KMS-11 (cell line): ENCODE measurements around the gene ATG10.
"Not testable (repeated sequence)": the region's sequence is repeated elsewhere in the genome, so short reads cannot be mapped to it uniquely, and the experiment has no call there.

Source experiments
- H2AFZ ChIP-seq: fragments of 200-600 bp; sonication (generic); 2 replicates; pipeline ENCODE4 v1.6.1; 2016; ENCODE audit warnings: antibody characterized with exemption, mixed run types, low read depth
- H3K27ac ChIP-seq: fragments of 200-600 bp; sonication (generic); 2 replicates; pipeline ENCODE4 v1.6.1; 2016; ENCODE audit warnings: mild to moderate bottlenecking, mixed run types
- H3K27me3 ChIP-seq: fragments of 200-600 bp; sonication (generic); 2 replicates; pipeline ENCODE4 v1.6.1; 2017; ENCODE audit warnings: mild to moderate bottlenecking, low read depth, mixed run types, moderate library complexity; ENCODE audit not compliant: insufficient read depth
- H3K36me3 ChIP-seq: fragments of 200-600 bp; sonication (generic); 2 replicates; pipeline ENCODE4 v1.6.1; 2017; ENCODE audit warnings: mild to moderate bottlenecking, mixed run types; ENCODE audit not compliant: insufficient read depth
- H3K4me1 ChIP-seq: fragments of 200-600 bp; sonication (generic); 2 replicates; pipeline ENCODE4 v1.6.1; 2016; ENCODE audit warnings: mild to moderate bottlenecking, low read depth, mixed run types; ENCODE audit not compliant: poor library complexity, severe bottlenecking
- H3K4me2 ChIP-seq: fragments of 200-600 bp; sonication (generic); 2 replicates; pipeline ENCODE4 v1.7.0; 2016; ENCODE audit warnings: mild to moderate bottlenecking, mixed run types
- H3K4me3 ChIP-seq: fragments of 200-600 bp; sonication (generic); IDR thresholded peaks from 2 replicates; pipeline ENCODE4 v1.6.1; 2017; ENCODE audit warnings: low read depth, low read length, mixed read lengths; ENCODE audit not compliant: insufficient read depth
- H3K79me2 ChIP-seq: fragments of 200-600 bp; sonication (generic); 2 replicates; pipeline ENCODE4 v1.6.1; 2016; ENCODE audit warnings: low read depth, mixed run types; ENCODE audit not compliant: insufficient read depth
- H3K9ac ChIP-seq: fragments of 200-600 bp; sonication (generic); 2 replicates; pipeline ENCODE4 v1.6.1; 2016; ENCODE audit warnings: mild to moderate bottlenecking, mixed run types
- H4K20me1 ChIP-seq: fragments of 200-600 bp; sonication (generic); 2 replicates; pipeline ENCODE4 v1.6.1; 2016; ENCODE audit warnings: mild to moderate bottlenecking, mixed run types; ENCODE audit not compliant: insufficient read depth
- CTCF ChIP-seq: fragments of 200-600 bp; sonication (generic); conservative IDR thresholded peaks from 2 replicates; pipeline ENCODE4 v1.6.1; 2017; ENCODE audit warnings: low read depth, mild to moderate bottlenecking, antibody characterized with exemption, low read length, moderate library complexity, mixed read lengths

Gene ATG10

GRCh38 chr5:81949462-81949861 lies 22.4 kb upstream of the ATG10 start:
- H3K4me2 ChIP-seq = no peak overlapping the region
- no peak overlapping the region for H3K4me3 ChIP-seq
- H3K27me3 ChIP-seq = no peaks in the 10 kb centered on the region
- no peak for TF ChIP-seq CTCF
- no peaks in the 10 kb centered on the region for H3K36me3 ChIP-seq
- H3K9ac ChIP-seq = no peak overlapping the region
- H3K4me1 ChIP-seq = no peaks in the 10 kb centered on the region
- H4K20me1 ChIP-seq = no peaks in the 10 kb centered on the region
- H3K27ac ChIP-seq = no peak overlapping the region
- no peaks in the 10 kb centered on the region for H3K79me2 ChIP-seq
- H2AFZ ChIP-seq = no peak overlapping the region

DNA sequence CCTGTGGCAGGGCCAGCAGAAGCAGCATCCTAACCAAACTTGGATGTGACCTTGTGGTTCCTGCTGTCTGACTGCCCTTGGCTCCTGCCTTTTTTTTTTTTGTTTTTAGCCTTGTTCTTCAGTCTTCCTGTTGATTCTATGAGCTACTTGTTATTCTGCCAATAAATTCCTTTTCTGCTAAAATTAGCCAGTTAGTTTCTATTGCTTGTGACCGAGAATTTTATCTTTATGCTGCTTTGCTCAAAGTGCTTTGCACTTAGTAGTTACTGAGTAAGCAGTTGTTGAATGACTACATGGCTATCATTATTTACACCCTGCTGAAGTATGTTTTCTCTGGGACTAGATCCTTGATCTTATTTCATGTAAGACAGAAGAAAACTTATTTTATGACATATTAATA lies 20.8 kb upstream of the ATG10 start:
- no peak overlapping the region for H2AFZ ChIP-seq
- no peaks in the 10 kb centered on the region for H3K27me3 ChIP-seq
- H3K79me2 ChIP-seq = no peaks in the 10 kb centered on the region
- no peak overlapping the region for H3K27ac ChIP-seq
- H3K4me3 ChIP-seq = no peak overlapping the region
- no peaks in the 10 kb centered on the region for H4K20me1 ChIP-seq
- H3K4me1 ChIP-seq = no peaks in the 10 kb centered on the region
- H3K4me2 ChIP-seq = no peak overlapping the region
- no peaks in the 10 kb centered on the region for H3K36me3 ChIP-seq
- no peak overlapping the region for H3K9ac ChIP-seq
- no peak for TF ChIP-seq CTCF

DNA sequence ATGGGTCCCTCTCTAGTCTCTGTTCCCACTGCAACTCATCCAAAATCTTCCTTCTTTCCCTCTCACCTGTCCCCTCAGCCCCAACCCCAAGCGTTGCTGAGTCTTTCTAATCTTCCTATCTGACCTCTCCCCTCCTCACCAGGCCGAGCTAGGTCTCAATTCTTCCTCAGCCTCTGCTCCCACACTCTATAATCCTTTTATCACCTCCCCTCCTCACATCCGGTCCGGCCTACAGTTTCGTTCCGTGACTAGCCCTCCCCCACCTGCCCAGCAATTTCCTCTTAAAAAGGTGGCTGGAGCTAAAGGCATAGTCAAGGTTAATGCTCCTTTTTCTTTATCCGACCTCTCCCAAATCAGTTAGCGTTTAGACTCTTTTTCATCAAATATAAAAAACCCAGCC lies 17.0 kb upstream of the ATG10 start:
- not testable (repeated sequence) for H2AFZ ChIP-seq, H3K4me3 ChIP-seq, H3K36me3 ChIP-seq, H3K4me2 ChIP-seq, H3K79me2 ChIP-seq, H3K9ac ChIP-seq, H3K4me1 ChIP-seq, H3K27ac ChIP-seq, H4K20me1 ChIP-seq, H3K27me3 ChIP-seq

DNA sequence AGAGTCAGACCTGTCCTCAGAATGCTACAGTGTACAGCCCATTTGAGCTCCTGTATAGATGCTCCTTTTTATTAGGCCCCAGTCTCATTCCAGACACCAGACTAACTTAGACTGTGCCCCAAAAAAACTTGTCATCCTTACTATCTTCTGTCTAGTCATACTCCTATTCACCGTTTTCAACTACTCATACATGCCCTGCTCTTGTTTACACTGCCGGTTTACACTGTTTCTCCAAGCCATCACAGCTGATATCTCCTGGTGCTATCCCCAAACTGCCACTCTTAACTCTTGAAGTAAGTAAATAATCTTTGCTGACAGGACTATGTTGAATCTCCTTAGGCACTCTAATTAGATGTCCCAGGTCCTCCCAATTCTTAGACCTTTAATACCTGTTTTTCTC lies 13.7 kb upstream of the ATG10 start:
- H2AFZ ChIP-seq, H3K27ac ChIP-seq, H3K4me2 ChIP-seq: not testable (repeated sequence)

DNA sequence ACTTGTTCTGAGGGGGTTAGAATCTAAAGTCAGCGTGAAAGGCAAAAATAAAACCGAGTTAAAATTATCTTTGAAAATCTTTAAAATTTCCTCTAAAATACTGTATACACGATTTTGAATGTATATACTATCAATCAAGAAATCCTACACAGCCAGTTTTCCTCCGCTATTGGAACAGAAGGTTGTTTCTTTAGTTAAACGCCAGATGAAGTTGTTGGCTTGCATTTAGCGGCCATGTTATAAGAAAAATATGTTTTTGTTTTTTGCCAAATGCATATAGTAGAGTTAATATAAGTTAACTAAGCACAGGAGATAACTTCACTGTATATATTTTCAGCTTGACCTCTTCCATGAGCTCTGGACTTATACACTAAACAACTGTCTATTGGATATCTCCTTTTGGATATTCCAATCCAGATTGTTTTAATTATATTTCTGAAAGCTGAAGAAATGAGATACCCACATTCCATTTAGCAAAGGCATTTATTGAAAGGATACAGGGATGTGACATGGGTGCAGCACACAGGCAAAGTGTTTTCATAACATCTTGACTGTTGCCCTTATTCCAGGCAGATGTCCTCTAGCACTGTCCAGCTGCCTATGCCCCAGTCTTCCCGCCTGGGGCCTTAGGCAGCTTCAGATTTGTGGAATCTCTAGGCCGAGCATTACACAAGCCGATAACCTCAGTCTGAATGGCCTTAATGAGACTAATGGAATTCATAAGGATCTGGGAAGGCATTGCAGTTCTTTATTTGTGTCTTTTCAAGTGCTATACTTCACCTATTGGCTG lies 10.0 kb upstream of the ATG10 start:
- H2AFZ ChIP-seq = no peak overlapping the region
- TF ChIP-seq CTCF = no peak
- no peaks in the 10 kb centered on the region for H3K36me3 ChIP-seq
- no peaks in the 10 kb centered on the region for H4K20me1 ChIP-seq
- no peaks in the 10 kb centered on the region for H3K4me1 ChIP-seq
- H3K27ac ChIP-seq = no peak overlapping the region
- H3K79me2 ChIP-seq = no peaks in the 10 kb centered on the region
- no peaks in the 10 kb centered on the region for H3K27me3 ChIP-seq
- no peak overlapping the region for H3K9ac ChIP-seq
- no peak overlapping the region for H3K4me3 ChIP-seq
- no peak overlapping the region for H3K4me2 ChIP-seq

More for the DNA sequence above, 13.7 kb upstream of the ATG10 start:
- H3K27me3 ChIP-seq, H3K4me1 ChIP-seq, H3K36me3 ChIP-seq, H3K4me3 ChIP-seq, H3K9ac ChIP-seq, H3K79me2 ChIP-seq, H4K20me1 ChIP-seq: not testable (repeated sequence)
